Activated CD4-positive, alpha-beta T cell treated with anti-CD3 and anti-CD28 coated beads, Interleukin-2, amount 50 U/mL, for 48 hours (primary cell): ENCODE data around the gene PLPP1.

ENCODE experiments used
- DNase-seq, 2 experiments: peaks; one replicate each; pipeline ENCODE4 v3.0.0-alpha.2; 2020

Gene PLPP1

DNA sequence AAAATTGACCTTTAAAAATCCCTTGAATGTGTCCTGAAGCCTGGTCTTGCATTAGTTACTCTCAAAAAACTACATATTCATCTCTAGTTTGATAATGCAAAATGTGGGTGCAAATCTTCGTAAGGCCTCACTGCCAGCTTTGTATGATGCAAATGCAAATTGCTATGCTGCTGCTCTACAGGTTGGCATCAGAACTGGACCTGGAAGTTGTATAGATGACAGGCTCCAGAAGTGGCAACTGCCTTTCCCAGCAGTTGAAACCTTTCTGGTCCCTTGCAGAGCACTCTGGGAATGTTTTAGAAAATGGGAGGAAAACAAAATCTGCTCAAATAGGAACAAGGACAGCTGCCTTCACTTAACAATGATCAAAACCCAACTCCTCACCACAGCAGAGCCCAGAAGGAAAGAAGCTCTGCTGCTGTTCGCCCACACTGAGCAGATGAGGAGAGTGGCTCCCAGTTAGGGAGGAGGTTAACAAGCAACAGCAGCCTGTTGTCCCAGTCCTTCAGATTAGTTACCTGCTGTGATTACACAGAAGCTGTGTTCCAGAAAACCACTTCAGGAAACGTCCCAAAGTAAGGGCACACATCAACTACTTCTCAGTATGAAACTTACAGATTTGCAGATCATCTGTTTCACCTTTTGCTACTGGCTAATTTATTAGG is 93.5 kb downstream of the PLPP1 start:
- DNase-seq, result no peak

GRCh38 chr5:55440188-55440646 is 94.5 kb downstream of the PLPP1 start:
- peak; percentile 23 to 41 for DNase-seq

- no peak for DNase-seq
Measured at GRCh38 chr5:55438998-55439397, 95.8 kb downstream of the PLPP1 start.

DNA sequence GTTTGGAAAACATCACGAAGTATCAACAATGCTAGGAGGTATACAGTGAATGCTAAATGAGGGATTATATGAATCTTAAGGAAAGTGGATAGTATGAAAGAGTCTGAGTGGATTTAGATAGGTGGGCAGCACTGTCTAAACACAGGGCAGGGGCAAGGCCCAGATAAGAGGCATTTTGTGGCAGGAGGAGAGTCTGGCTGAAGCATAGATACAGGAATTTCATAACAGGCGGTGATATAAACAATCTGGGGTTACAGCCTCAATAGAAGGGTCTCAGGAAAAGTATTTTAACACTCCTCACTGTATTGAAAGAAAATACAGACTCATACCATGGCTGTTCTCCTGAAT is 96.9 kb downstream of the PLPP1 start:
- DNase-seq, result no peak

- DNase-seq, result no peak
Measured at GRCh38 chr5:55437452-55437851, 97.3 kb downstream of the PLPP1 start.

- no peak for DNase-seq
Measured at GRCh38 chr5:55432549-55432948, 102.2 kb downstream of the PLPP1 start.

GRCh38 chr5:55429613-55430253 is 105.0 kb downstream of the PLPP1 start:
- DNase-seq, result no peak

- no peak for DNase-seq
Measured at GRCh38 chr5:55429221-55429612, 105.5 kb downstream of the PLPP1 start.

GRCh38 chr5:55427157-55427556 is 107.6 kb downstream of the PLPP1 start:
- no peak for DNase-seq

- no peak for DNase-seq
Measured at GRCh38 chr5:55426455-55426854, 108.3 kb downstream of the PLPP1 start.

DNA sequence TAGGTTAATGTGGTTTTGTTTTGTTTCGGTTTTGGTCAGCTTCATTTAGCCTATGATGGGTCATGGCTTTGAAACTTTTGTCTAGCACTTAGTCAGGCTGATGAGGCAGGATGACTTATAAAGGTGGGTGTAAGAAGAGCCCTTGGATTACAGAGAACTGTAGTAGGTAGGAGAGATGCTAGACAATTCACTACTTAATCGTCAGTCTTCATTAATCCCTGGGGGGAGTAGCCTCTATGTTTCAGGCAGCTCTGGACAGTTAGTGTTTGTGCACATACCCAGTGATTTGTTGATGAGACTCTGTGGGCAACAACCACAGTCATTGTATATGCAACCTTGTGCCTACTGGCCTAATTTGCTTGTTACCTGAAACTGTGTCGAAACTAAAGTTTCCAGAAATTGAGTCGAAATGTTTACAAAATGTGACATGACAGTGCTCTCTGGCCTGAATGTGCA is 113.7 kb downstream of the PLPP1 start:
- DNase-seq, result peak in 1 of 2 experiments; percentile 33

DNA sequence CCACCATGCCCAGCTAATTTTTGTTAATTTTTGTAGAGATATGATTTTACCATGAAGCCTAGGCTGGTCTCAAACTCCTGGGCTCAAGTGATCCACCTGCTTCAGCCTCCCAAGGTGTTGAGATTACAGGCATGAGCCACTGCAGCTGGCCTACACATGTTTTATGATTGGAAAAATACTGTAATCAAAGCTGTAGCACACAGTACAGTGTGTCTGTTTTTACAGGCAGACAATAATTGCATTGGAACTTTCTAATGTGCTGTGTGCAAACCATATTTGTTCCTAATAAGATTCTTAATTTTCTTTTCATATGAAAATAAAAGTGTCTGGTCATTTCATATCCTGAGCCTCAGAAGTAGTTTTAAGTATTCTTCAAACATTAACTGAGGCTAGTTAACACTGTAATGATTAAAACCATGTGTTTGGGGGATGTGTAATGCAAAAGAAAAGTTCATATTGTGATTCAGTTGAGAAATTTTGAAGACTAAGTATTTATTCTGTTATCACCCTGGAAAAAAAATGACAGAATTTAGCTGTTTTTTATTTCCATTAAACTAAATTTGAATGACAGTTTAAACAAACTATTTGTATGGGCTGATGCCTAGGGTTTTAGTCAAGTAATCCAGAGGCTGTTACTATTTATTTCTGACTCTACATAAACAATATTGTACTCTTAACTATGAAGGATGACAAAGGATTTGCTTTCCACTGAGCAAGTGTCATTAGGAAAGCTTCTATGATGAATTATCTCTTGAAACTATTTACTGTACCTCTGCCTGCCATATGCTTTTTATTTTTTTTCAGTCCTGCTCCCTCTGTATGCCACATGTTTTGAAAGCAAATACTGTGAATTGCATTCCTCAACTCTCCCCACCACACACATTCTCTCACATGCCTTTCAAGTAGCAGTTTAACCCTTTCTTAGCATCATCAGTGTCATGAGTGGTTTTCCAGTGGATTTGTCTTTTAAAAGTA is 115.5 kb downstream of the PLPP1 start:
- no peak for DNase-seq

- DNase-seq, result no peak
Measured at GRCh38 chr5:55416306-55416705, 118.5 kb downstream of the PLPP1 start.

DNA sequence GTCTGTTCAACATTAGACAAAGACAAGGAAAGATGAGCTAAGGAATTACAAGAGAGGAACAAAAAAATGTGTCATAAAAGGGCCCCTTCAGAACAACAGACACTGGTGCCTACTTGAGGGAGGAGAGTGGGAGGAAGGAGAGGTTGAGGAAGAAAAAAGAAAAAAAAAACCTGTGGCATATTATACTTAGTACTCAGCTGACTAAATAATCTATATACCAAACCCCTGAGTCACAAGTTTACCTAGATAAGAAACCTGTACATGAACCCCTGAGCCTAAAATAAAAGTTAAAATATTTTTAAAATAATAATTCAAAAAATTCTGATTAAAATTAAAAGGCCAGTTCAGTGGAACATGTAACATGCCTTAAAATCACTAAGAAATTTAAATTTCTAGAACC is 119.7 kb downstream of the PLPP1 start:
- DNase-seq, result no peak

DNA sequence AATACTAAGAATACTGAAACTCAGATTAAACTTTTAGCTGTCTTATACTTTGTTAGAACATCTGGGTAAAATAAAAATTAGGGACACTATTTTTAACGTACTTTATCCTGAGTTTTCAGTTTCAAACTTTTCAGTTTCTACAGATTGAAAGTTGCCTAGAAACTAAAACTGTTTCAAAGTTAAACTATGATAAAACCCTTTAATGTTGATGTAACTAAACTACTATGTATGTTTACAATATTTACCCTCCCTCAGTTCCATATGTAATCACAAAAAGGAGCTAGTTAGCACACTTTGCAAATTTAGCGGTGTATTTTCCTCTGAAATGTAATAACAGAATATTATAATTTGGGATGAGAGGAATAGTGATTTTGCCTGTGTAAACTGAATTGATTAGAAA is 121.1 kb downstream of the PLPP1 start:
- DNase-seq, result no peak

GRCh38 chr5:55411876-55412275 is 122.9 kb downstream of the PLPP1 start:
- DNase-seq, result no peak

GRCh38 chr5:55410845-55411244 is 123.9 kb downstream of the PLPP1 start:
- DNase-seq, result no peak

DNA sequence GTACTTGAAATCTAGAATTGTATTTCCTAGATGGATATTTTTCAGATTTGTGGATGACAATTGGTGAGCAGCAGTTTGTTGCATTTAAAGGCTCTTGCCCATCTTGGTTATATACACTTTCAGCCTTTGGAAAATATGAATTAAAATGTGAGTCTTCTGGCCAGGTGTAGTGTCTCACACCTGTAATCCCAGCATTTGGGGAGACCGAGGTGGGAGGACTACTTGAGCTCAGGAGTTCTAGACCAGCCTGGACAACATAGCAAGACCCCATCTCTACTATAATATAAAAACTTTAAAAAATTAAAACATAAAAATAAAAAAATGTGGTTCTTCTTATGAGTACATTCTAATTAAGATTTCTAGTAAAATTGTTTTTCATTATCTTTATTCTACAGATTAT is 125.0 kb downstream of the PLPP1 start:
- no peak for DNase-seq

- DNase-seq, result no peak
Measured at GRCh38 chr5:55407984-55408383, 126.8 kb downstream of the PLPP1 start.

DNA sequence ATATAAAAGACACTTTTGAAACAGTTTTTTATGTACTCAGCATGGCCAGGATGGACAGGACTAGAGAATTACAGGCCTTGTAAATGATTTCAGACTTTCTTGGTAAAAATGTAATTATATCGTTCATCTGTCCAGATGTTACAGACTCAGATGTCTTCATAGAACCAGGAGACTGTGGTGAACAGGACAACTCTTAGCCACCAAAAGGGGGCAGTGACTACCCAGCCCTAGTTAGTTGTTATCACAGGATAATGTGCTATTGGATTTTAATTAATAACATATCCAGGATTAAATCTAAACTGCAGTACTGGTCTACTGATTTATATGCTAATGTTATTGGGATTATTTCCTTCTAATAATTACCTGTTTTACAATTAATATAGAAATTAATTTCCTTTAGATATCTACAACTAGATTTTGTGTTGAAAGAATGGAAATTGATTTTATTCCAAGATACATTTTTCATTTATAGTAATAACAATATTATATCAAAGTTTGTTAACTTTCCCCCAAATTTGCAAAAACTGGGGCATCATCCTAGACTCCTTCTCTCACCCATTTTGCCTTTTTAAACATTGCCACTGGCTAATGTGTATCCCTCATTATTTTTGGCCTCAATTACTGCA is 127.6 kb downstream of the PLPP1 start:
- no peak for DNase-seq

DNA sequence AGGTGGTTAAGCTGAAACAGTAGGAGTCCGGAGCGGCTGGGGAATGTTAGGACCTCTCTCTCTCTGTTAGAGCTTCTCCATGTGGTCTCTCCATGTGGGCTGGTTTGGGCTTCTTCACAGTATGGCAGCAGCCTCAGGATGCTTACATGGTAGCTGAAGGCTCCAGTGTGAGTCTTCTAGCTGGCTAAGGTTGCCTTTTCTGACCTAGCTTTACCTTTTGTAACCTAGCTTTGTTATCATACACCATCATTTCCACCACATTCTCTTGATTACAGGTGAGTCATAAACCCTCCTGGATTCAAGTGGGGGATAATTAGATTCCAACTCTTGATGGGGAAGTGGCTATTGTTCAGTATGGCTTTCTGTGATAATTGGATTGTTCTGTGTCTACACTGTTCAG is 128.5 kb downstream of the PLPP1 start:
- no peak for DNase-seq

GRCh38 chr5:55402199-55402598 is 132.6 kb downstream of the PLPP1 start:
- DNase-seq, result no peak

DNA sequence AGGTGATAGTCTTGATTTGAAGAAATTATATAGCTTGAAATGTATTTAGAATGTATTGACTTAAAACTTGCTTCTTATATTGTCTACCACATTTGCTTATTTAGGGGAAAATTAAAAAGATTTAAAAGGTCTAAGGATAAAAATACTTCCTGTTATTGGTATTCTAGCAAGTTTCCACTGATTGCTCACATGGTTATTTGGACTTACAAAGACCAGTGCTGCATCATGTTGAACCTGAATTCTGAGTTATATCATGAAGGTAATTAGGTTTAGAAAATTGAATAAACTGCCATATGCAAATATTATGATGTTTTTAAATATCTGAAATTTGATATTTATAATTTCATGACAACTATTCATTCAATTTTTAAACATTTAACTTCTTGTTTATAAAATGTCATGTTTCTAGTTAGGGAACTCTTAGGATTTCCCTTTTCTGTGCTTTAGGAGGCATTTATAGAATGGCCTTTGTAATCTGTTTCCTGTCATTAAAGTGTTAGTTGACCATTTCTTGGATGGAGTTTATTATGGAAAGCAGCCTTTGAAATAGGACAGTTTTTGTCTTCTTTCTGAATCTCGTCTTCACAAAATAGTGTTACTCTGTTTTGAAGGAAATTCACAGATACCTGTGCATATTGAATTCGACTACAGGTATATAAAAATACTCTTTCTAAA is 141.1 kb downstream of the PLPP1 start:
- DNase-seq, result no peak
